NCI-H526 treated with DMSO at 0.1 percent for 48 hours (cell line): ENCODE results near the gene SYK.
"Not testable (repeated sequence)": the region's sequence is repeated elsewhere in the genome, so short reads cannot be mapped to it uniquely, and the experiment has no call there.

ENCODE experiments used
- DNase-seq: peaks from one replicate; lab custom pipeline; 2025; lab: John Stamatoyannopoulos, UW

The SYK gene

DNA sequence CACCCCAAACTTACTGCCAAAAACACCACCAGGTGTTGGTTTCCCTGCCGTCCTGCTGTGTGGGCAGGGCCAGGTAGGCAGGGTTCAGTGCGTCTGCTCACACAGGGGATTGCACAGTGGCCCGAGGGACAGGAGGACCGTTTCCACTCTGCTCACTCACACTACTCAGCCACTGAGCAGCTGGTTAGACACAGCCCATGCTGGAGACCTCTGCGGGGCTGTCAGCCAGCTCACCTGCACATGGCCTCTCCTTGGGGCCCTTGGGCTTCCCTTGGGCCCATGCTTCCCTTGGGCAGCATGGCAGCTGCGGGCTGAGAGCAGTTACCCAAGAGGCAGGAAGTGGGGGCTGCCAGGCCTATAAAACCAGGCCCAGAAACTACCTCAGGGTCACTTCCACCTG, 79.0 kb downstream of the SYK start:
- DNase-seq = no peak

- peak; percentile 7 for DNase-seq
Observed at GRCh38 chr9:90881648-90882047, 80.0 kb downstream of the SYK start.

DNA sequence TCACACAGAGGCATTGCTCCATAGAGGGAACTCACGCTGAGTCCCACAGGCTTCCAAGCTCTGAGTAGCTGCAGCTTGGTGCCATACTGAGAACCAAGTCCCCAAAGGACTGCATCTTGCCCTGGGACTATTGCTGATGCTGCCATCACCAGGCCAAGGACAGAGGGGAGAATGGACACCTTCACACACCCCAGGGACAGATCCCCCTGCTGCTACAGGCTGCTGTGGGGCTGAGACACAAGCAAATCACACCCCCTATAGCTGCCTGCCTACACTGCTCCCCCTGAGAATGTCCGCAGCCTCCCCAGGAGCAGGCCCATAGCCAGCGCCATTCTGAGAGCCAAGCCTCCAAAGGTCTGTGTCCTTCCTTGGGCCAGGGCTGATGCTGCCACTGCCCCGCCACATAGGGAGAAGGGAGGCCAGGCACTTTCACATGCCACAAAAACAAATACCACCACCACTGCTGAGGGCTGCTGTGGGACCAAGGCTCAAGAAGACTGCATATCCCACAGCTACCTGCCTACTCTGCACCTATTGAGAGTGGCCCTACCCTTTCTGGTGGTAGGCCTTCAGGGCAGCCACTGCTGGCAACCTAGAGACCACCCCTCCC, 81.5 kb downstream of the SYK start:
- no peak for DNase-seq

DNA sequence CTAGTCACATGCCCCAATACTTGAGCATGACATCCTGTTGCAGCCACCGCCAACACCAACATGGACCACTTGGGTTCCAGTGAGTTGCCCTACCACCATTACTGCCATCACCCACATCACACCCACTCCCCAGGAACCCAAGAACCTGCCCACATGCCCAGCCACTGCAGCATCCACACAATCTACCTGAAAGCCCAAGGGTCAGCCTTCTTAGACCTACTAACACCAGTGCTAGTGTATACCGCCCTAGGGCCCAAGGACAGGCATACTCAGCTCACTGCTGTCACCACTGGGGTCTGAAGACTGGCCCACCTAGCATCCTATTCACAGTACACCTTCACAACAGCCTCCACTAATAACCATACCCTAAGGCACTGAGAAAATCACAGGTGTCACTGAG, 82.0 kb downstream of the SYK start:
- DNase-seq = no peak

- DNase-seq = no peak
Observed at GRCh38 chr9:90884178-90884577, 82.6 kb downstream of the SYK start.

DNA sequence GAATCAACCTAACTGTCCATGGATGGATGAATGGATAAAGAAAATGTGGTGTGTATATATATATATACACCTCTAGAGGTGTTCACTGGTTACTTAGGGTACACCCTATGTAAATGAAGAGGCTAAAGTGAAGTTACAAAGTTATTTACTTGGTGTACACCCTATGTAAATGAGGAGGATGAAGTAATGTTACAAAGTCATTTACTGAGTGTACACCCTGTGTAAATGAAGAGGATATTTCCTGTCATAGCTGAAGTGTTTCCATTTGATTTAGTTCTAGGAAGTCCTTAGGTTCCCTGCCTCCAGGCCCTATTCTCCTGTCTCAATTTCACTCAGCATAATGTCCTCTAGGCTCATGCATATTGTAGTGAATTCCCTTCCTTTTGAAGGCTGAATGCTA, 85.2 kb downstream of the SYK start:
- not testable (repeated sequence) for DNase-seq

DNA sequence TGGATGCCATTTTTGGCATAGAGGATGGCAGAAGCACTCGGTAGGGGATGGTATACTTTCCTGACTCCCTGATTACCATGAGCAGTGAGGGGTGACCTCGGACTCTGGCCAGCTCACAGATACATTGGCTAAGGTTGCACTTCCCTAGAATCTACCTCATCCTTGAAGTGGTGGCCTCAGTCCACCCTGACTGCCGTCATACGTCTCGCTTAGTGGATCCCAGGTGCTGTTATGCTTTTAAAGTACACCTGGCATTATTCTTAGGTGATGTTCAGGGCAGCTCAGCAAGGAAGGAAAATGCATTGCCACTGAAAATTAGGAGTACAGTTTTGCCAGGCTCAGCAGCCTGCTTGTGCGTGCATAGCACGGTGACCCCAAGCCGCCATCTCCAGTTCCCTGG, 87.3 kb downstream of the SYK start:
- DNase-seq = no peak

DNA sequence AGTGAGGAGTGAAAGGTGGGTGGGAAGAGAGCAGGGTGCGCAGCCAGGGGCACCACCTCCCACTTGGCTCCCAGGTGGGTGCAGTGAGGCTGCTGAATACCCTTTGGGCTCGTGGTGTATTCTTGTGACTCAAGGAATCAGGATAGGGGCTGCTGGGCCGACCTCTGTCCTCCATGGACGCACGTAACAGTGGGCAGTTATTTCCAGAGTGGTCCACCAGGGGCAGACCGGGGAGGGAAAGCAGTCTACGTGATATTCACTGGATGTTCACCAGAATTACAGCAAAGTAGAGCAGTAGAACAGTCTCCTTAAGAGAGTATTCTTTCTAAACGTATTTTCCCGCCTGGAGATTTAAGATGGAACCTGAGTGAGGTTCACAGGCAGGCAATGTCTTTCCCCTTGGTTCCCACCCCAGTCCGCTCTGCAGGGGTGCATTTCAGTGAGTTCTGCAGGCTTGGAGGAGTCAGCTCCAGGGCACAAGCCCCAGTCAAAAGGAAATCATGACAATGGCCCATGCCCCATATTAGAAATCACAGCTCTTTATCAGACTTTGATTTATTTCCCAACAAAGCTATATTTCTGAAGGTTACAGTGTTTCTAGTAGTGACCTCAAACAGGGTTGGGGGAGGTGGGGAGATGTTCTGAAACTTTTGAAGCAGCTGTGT, 88.7 kb downstream of the SYK start:
- no peak for DNase-seq

- no peak for DNase-seq
Observed at GRCh38 chr9:90891308-90892040, 89.9 kb downstream of the SYK start.

DNA sequence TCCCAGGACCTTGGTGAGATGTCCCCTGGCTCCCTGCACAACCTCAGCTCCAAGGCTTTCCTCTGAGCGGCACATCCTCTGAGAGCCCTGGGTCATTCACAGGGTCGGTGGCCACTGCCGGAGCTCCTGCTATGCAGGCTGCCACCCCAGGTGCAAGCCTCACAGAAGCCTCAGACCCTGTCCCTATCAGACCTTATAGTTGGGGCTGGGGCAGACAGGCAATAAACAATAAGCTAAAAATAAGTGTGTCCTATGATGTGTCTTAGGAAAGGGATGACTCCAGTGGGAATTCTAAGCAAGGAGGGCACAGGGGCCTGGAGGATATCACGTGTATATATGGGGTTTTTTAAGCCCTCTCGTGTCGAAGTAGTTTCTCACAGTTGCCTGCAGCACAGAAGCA, 91.3 kb downstream of the SYK start:
- DNase-seq = no peak

DNA sequence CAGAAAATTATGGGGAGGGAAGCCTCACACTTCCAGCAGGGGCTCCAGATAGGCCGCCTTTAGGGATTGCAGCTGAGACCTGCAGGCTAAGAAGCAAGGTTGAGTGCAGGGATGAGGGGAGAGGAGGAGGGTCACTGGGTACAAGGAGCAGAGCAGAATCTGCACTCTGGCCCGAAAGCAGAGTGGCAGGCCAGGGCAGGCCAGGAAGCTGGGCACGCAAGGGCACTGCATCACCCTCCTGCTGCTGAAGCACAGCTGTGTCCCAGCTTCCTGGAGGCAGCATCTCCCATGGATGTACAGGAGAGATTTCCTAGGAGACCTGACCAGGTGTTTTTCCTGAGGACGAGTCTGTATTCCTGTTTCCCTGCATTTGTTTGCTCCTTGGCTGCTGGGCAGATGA, 92.1 kb downstream of the SYK start:
- DNase-seq = no peak

GRCh38 chr9:90894986-90895687, 93.5 kb downstream of the SYK start:
- DNase-seq = no peak

DNA sequence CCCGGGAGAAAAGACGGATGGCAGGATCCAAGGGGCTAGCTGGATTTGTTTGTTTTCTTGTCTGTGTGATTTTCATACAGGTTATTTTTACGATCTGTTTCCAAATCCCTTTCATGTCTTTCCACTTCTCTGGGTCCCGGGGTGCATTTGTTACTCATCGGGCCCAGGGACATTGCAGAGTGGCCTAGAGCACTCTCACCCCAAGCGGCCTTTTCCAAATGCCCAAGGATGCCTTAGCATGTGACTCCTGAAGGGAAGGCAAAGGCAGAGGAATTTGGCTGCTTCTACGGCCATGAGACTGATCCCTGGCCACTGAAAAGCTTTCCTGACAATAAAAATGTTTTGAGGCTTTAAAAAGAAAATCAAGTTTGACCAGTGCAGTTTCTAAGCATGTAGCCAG, 94.2 kb downstream of the SYK start:
- no peak for DNase-seq

DNA sequence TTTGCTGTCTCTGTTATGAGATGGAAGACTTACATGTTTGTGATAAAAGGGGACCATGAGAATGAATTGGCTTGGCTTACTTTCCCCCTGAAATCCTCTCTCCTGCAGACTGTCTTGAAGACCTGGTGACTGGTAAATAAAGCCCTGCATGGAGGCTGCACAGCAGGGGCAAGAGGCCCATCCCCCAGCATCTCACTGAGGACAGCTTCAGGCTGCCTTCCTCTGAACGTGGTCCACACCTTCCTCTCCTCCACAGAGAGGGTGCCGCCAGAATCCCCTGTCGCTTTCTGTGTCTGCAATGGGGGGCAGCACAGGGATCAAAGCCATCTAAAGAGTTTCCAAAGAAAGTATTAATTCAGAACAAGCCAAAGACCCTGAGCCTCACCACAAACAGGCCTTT, 94.6 kb downstream of the SYK start:
- DNase-seq = no peak

GRCh38 chr9:90898228-90898627, 96.6 kb downstream of the SYK start:
- no peak for DNase-seq

DNA sequence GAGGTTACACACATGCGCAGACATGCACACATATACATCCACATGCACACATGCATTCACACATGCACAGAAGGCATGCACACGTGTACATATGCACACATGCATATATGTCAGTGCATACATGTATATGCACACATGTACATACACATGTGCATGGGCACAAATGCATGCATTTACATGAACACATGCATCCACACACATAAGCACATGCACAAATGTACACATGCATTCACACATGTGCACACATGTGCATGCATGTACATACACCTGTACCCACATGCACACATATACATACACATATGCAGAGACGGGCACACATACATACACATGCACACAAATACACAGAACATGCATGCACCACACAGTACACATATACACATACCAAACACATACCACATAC, 97.7 kb downstream of the SYK start:
- DNase-seq = no peak

- DNase-seq = no peak
Observed at GRCh38 chr9:90900130-90900529, 98.5 kb downstream of the SYK start.

- DNase-seq = no peak
Observed at GRCh38 chr9:90901933-90902332, 100.3 kb downstream of the SYK start.

GRCh38 chr9:90903766-90904424, 102.3 kb downstream of the SYK start:
- DNase-seq = no peak

GRCh38 chr9:90904706-90905478, 103.3 kb downstream of the SYK start:
- no peak for DNase-seq

- no peak for DNase-seq
Observed at GRCh38 chr9:90905822-90906221, 104.2 kb downstream of the SYK start.
